ENCODE results near the gene GSK3A.

GSK3A gene

DNA sequence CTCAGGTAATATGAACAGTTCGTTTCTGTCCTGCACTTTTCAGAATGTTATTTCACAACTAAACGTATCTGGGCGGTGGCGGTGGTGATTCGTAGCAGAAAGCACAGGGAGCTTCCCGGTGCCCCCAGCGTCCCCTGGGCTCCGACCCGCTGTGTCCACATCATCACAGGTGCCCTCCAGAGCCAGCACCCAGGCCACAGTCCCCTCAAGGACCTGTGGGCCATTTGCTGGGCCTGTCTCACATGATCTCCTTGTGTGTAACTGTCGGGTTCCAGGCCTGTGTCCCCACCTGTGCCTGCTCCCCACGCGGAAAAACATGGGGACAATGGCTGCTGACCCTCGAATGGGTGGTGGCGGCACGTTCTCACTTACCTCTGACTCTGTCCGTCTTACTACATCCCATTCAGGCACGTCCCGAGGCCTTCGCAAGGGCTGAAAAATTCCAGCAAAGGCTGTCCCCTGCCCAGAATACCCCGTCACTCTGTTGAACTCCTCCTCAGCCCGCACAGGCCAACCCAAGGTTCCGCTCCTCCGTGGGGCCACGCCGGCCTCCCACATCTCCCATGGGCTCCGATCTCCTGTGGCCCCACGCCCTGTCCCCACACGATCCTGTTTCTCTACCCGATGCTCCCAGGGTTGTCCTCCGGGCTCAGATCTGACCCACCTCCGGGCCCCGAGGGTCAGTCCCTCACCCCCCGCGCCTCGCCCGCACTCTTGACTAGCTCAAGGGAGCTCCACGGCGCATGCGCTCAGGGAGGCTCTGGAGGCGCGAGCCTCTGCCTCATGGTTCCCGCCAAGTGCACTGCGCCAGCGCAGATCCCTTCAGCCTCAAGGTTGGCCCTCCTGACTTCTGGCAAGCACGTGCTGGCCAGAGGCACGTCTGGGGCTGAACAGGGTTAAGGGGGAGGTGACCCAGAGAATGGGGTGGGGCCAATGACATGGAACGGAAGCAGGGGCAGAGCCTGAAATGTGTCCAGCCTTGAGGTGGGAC is 46.1 kb downstream of the GSK3A start:
- no peak for FAIRE-seq

DNA sequence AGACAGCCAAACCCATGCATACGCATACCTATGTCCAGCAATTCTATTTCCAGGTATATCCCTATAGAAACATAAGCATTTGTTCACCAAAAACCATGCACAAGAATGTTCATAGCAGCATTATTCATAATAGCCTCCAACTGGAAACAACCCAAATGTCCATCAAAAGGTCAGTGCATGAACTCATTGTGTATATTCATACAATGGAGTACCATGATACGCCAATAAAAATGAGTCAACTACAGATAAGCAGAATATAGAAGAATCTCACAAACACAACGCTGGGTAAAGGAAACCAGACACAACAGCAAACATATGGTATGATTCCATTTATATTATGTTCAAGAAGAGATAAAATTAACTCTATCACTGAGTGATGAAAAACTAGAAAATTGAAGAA is 48.7 kb downstream of the GSK3A start:
- FAIRE-seq = no peak

DNA sequence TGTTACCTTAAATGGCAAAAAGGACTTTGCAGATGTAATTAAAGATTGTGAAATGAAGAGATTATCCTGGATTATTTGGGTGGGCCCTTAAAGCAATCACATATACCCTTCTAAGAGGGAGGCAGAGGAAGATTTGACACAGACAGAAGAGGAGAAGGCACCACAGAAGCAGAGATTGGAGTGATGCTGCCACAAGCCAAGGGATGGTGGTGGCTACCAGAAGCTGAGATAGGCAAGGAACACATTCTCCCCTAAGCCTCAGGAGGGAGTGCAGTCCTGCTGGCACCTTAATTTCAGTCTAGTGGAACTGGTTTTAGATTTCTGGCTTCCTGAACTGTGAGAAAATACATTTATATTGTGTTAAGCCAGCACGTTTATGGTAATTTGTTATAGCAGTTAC is 49.1 kb downstream of the GSK3A start:
- no peak for FAIRE-seq

DNA sequence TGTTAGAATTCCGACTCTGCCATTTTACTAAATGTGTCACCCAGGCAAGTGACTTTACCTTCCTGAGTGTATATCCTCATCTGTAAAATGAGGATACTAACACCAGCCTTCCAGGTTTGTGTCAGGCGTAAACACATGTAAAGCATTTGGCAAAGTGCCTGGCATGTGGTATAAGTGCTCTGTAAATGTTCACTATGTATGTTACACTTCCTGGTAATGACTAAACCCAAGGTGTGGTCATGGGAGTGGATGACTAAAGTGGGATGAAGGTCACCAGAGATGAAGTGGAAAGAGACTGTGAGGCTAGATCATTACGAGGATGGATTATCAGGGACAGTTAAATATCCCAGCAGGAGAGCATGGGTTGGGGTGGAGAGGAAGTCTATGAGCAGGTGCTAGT is 50.5 kb downstream of the GSK3A start:
- no peak for FAIRE-seq

DNA sequence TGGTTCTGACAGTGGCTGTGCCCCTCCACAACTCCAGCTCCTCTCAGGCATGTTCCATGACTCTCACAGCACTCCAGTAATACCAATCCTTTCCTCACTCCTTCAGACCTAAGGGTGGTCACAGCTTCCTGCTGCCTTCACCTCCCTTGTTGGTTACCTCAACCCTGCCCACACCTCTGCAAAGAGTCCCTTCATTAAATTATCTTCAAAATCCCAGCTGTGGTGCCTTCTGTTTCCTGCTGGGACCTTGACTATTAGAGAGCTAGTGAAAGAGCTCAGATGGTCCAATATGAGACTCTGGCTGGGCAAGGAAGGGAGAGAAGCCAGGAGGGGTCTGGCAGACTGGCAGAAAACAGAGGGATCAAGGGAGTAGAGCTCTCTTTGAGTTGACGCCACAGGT is 51.1 kb downstream of the GSK3A start:
- no peak for FAIRE-seq

DNA sequence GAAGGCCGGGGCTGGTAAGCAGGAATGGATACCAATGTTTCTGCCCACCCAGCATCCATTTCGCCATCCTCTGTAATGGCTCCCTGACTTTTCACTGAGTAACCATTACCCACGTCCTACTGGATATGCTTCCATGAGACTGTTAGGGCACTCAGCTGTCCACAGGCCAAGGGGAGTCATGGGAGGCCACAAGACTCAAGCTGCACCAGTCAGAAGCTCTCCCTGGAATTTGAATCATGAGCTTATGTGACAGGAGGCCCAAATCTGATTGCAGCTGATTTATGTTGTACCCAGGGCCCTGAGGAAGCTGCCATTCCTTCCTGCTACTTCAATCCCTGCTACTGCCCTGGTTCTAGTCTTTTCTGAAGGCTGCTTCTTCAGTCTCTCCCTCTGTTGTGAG is 53.3 kb downstream of the GSK3A start:
- no peak for FAIRE-seq

DNA sequence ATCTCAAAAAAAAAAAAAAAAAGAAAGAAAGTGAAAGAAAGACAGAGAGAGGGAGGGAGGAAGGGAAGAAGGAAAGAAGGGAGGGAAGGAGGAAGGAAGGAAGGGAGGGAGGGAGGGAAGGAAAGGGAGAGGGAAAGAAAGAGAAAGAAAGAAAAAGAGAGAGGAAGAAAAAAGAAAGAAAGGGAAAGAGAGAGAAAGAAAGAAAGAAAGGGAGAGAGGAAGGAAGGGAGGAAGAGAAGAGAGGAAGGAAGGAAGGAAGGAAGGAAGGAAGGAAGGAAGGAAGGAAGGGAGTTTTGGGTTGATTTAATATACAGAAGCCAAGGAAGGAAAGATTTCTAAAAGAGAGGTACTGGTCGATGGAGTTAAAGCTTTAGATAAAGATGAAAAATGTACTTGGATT is 53.7 kb downstream of the GSK3A start:
- FAIRE-seq = no peak

DNA sequence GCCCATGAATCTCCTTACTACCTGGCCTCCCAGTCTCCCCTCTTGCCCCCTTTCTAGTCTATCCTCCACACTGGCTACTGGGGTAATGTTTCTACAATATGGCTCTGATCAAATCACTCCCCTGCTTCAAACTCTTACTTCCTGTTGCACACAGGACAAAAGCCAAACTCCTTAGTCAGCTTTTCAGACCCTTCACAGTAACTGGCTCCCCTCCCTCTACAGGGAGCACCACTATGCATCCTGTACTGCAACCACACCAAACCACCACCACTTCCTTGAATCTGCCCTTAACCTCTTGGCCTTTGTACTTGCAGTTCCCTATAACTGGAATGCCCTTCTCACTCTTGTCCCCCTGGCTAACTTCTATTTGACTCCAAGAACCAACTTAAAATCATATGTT is 57.1 kb downstream of the GSK3A start:
- no peak for FAIRE-seq

DNA sequence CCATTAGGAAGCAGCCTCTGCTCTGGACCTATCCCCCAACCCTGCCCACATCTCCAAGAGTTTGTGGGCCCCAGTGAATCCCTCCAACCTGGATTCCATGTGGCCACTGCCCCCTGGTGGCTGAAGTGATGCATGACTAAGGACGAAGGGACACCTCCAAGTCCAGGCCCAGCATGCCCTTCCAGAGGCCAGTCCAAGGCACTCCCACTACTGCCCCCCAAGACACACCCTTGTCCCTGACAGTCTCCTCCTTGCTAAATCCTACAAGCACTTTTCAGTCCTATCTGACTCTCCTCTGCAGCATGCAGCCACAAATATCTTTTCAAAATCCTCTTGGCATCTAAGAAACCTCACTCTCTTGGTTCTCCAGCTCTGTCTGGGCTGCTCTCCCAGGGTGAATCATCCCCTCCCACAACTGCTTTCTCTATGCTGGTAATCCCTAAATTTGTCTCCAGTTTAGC is 58.0 kb downstream of the GSK3A start:
- FAIRE-seq = no peak
